ENCODE results near the gene CPSF6.

DNA sequence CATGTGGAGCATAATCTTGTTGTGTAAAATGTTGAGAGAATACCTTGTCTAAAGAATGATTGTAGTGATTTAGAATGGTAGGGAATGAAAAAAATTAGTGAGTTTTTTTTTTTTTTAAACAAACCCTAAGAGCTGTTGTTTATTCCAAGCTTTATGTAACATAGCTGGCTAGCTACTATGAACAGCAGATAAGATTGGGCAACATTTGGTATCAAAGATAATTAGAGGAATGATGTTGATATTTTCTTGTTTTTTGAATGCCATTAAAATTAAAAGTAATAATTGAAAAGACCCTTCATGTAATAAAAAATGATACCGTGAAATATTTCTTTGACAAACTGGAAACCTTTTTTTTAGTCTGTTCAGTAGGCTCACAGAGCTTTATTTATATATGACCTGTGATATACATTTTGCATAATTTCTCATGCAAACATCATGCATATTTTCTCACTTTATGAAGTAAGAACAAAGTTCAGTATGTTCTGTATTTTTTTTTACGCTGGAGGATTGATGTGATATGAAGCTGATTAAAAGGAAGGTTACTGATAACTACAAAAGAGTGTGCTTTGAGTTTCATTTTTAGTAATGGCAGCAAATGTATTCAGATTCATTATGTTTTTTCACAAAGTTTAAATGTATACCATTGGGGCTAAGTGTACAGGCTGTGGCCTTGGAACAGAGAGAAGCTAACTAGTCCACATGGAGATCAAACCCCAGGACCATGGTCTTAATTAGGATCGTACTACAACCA is 8.1 kb downstream of the CPSF6 start:
- TF ChIP-seq TARDBP (IDR thresholded peaks at IDR 0.05): no peak
- TF ChIP-seq BHLHE40 (IDR thresholded peaks at IDR 0.05; ENCODE audit: borderline replicate concordance): no peak
- no peak for TF ChIP-seq ZNF384 (IDR thresholded peaks at IDR 0.05)
- TF ChIP-seq CTBP1 (IDR thresholded peaks at IDR 0.05; ENCODE audit: borderline replicate concordance): no peak
- TF ChIP-seq ELF4 (IDR thresholded peaks at IDR 0.05): no peak
- TF ChIP-seq FOXK2 (IDR thresholded peaks at IDR 0.05): no peak
- TF ChIP-seq FOXA1 (IDR thresholded peaks at IDR 0.05): no peak
- TF ChIP-seq, protein P1, sequence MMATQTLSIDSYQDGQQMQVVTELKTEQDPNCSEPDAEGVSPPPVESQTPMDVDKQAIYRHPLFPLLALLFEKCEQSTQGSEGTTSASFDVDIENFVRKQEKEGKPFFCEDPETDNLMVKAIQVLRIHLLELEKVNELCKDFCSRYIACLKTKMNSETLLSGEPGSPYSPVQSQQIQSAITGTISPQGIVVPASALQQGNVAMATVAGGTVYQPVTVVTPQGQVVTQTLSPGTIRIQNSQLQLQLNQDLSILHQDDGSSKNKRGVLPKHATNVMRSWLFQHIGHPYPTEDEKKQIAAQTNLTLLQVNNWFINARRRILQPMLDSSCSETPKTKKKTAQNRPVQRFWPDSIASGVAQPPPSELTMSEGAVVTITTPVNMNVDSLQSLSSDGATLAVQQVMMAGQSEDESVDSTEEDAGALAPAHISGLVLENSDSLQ (IDR thresholded peaks at IDR 0.05): no peak
- no peak for TF ChIP-seq FOXM1 (IDR thresholded peaks at IDR 0.05; ENCODE audit: borderline replicate concordance)
- no peak for TF ChIP-seq LEF1 (IDR thresholded peaks at IDR 0.05; ENCODE audit: borderline replicate concordance)
- TF ChIP-seq HDGF (IDR thresholded peaks at IDR 0.05; ENCODE audit: borderline replicate concordance): no peak
- no peak for TF ChIP-seq ARNT (IDR thresholded peaks at IDR 0.05)
- no peak for TF ChIP-seq SP1 (IDR thresholded peaks at IDR 0.05)
